WTC11 (cell line): ENCODE results near the gene RALY. TPM values are rescaled to one million over a fixed set of nuclear protein-coding genes. Genes with fewer than 3 reads are reported as not detected.

Source experiments
- ATAC-seq: fragments of 200-7000 bp; cut with Tn5 transposase; 2 replicates; pipeline ENCODE4 v1.10.0; 2021; ENCODE audit warnings: mild to moderate bottlenecking, moderate library complexity
- CTCF ChIA-PET: fragments of 300-600 bp; sonication (Branson Sonifier 250); formaldehyde crosslinking; loops from one replicate; lab custom pipeline; 2021; ENCODE audit warnings: antibody characterized with exemption; lab: Charles Lee
- POLR2A ChIA-PET: fragments of 350-600 bp; sonication (Branson Sonifier 250); formaldehyde crosslinking; loops from one replicate; lab custom pipeline; 2021; ENCODE audit warnings: antibody characterized with exemption; lab: Charles Lee
- DNase-seq: peaks from one replicate; pipeline ENCODE4 v3.0.0; 2021; ENCODE audit warnings: low spot score
- H3K27ac Mint-ChIP-seq: 2 replicates; pipeline ENCODE4 v1.8.0; 2021; ENCODE audit warnings: mixed read lengths
- H3K27me3 Mint-ChIP-seq: 2 replicates; pipeline ENCODE4 v1.8.0; 2021; ENCODE audit warnings: low read depth, mild to moderate bottlenecking, moderate library complexity, mixed read lengths
- H3K36me3 Mint-ChIP-seq: 2 replicates; pipeline ENCODE4 v1.8.0; 2021; ENCODE audit warnings: mixed read lengths
- H3K4me1 Mint-ChIP-seq: 2 replicates; pipeline ENCODE4 v1.8.0; 2022; ENCODE audit warnings: mixed read lengths
- H3K4me3 Mint-ChIP-seq: 2 replicates; pipeline ENCODE4 v1.8.0; 2021; ENCODE audit warnings: mild to moderate bottlenecking, moderate library complexity, mixed read lengths
- H3K9me3 Mint-ChIP-seq: 2 replicates; pipeline ENCODE4 v1.8.0; 2021; ENCODE audit warnings: mixed read lengths
- E2F4 ChIP-seq: sonication (generic); formaldehyde crosslinking; IDR thresholded peaks from 2 replicates; pipeline ENCODE4 v1.8.1; 2022; ENCODE audit warnings: low read depth, mild to moderate bottlenecking, moderate library complexity, missing genetic modification reagents, borderline replicate concordance
- EMX1 ChIP-seq: fragments of 250-450 bp; sonication (Bioruptor Pico); IDR thresholded peaks from 2 replicates; pipeline ENCODE4 v1.8.0; 2021; ENCODE audit warnings: mild to moderate bottlenecking
- GRHL2 ChIP-seq: fragments of 250-450 bp; sonication (Bioruptor Pico); IDR thresholded peaks from 2 replicates; pipeline ENCODE4 v1.8.0; 2022; ENCODE audit warnings: mild to moderate bottlenecking, moderate library complexity; ENCODE audit not compliant: insufficient replicate concordance, severe bottlenecking
- IRF1 ChIP-seq: sonication (generic); formaldehyde crosslinking; IDR thresholded peaks from 2 replicates; pipeline ENCODE4 v1.8.0; 2023; ENCODE audit warnings: missing genetic modification reagents
- JAZF1 ChIP-seq: fragments of 250-450 bp; sonication (Bioruptor Pico); IDR thresholded peaks from 2 replicates; pipeline ENCODE4 v1.9.0; 2021; ENCODE audit warnings: moderate library complexity, mild to moderate bottlenecking, inconsistent platforms
- MAX ChIP-seq: sonication (generic); formaldehyde crosslinking; IDR thresholded peaks from 2 replicates; pipeline ENCODE4 v1.8.0; 2022; ENCODE audit warnings: mild to moderate bottlenecking, missing genetic modification reagents
- NFYB ChIP-seq: sonication (generic); formaldehyde crosslinking; conservative IDR thresholded peaks from 2 replicates; pipeline ENCODE4 v1.8.0; 2022; ENCODE audit warnings: low read depth, missing genetic modification reagents
- NR2C2 ChIP-seq: sonication (generic); formaldehyde crosslinking; IDR thresholded peaks from 2 replicates; pipeline ENCODE4 v1.8.0; 2022; ENCODE audit warnings: mild to moderate bottlenecking, missing genetic modification reagents
- NR3C1 ChIP-seq: sonication (generic); formaldehyde crosslinking; conservative IDR thresholded peaks from 2 replicates; pipeline ENCODE4 v1.8.1; 2023; ENCODE audit warnings: low read depth, mild to moderate bottlenecking, missing genetic modification reagents
- PRDM15 ChIP-seq: sonication (generic); formaldehyde crosslinking; IDR thresholded peaks from 2 replicates; pipeline ENCODE4 v1.8.0; 2022; ENCODE audit warnings: missing genetic modification reagents
- RORB ChIP-seq: fragments of 250-450 bp; sonication (Bioruptor Pico); IDR thresholded peaks from 2 replicates; pipeline ENCODE4 v1.9.0; 2021; ENCODE audit warnings: mild to moderate bottlenecking
- STAT6 ChIP-seq: sonication (generic); formaldehyde crosslinking; conservative IDR thresholded peaks from 2 replicates; pipeline ENCODE4 v1.8.1; 2023; ENCODE audit warnings: mild to moderate bottlenecking, low read depth, missing genetic modification reagents, moderate library complexity
- ZNF219 ChIP-seq: sonication (generic); formaldehyde crosslinking; IDR thresholded peaks from 2 replicates; pipeline ENCODE4 v1.8.0; 2023; ENCODE audit warnings: missing genetic modification reagents, mild to moderate bottlenecking, borderline replicate concordance
- ZNF317 ChIP-seq: sonication (generic); formaldehyde crosslinking; IDR thresholded peaks from 2 replicates; pipeline ENCODE4 v1.8.1; 2023; ENCODE audit warnings: low read depth, mild to moderate bottlenecking, moderate library complexity, missing genetic modification reagents, borderline replicate concordance
- total RNA-seq: library from RNA; stranded (reverse); gene quantifications from 3 replicates; pipeline ENCODE4 v1.2.3, GENCODE V29; 2021
- TF ChIP-seq, protein P1 (sequence below): fragments of 250-450 bp; sonication (Bioruptor Pico); IDR thresholded peaks from 2 replicates; pipeline ENCODE4 v1.9.0; 2021; ENCODE audit warnings: mild to moderate bottlenecking, borderline replicate concordance
- TF ChIP-seq, protein P2 (sequence below): fragments of 250-450 bp; sonication (Bioruptor Pico); IDR thresholded peaks from 2 replicates; pipeline ENCODE4 v1.9.0; 2021; ENCODE audit warnings: mild to moderate bottlenecking

The RALY gene
- total RNA-seq, 1 experiment from 2014 or later: 164 TPM

GRCh38 chr20:34079818-34080217, 86.1 kb downstream of the RALY start:
- DNase-seq (no peak), ATAC-seq (no peak)
- TF ChIP-seq NR3C1 (CRISPR knock-in tag) (no peak), EMX1 (CRISPR knock-in tag) (no peak), NR2C2 (CRISPR knock-in tag) (no peak), JAZF1 (CRISPR knock-in tag) (no peak), ZNF219 (no peak), RORB (CRISPR knock-in tag) (no peak), MAX (CRISPR knock-in tag) (no peak), PRDM15 (no peak), NFYB (CRISPR knock-in tag) (no peak), E2F4 (no peak), ZNF317 (CRISPR knock-in tag) (no peak), IRF1 (CRISPR knock-in tag) (no peak), STAT6 (CRISPR knock-in tag) (no peak), GRHL2 (CRISPR knock-in tag) (no peak)
- TF ChIP-seq, protein P1, sequence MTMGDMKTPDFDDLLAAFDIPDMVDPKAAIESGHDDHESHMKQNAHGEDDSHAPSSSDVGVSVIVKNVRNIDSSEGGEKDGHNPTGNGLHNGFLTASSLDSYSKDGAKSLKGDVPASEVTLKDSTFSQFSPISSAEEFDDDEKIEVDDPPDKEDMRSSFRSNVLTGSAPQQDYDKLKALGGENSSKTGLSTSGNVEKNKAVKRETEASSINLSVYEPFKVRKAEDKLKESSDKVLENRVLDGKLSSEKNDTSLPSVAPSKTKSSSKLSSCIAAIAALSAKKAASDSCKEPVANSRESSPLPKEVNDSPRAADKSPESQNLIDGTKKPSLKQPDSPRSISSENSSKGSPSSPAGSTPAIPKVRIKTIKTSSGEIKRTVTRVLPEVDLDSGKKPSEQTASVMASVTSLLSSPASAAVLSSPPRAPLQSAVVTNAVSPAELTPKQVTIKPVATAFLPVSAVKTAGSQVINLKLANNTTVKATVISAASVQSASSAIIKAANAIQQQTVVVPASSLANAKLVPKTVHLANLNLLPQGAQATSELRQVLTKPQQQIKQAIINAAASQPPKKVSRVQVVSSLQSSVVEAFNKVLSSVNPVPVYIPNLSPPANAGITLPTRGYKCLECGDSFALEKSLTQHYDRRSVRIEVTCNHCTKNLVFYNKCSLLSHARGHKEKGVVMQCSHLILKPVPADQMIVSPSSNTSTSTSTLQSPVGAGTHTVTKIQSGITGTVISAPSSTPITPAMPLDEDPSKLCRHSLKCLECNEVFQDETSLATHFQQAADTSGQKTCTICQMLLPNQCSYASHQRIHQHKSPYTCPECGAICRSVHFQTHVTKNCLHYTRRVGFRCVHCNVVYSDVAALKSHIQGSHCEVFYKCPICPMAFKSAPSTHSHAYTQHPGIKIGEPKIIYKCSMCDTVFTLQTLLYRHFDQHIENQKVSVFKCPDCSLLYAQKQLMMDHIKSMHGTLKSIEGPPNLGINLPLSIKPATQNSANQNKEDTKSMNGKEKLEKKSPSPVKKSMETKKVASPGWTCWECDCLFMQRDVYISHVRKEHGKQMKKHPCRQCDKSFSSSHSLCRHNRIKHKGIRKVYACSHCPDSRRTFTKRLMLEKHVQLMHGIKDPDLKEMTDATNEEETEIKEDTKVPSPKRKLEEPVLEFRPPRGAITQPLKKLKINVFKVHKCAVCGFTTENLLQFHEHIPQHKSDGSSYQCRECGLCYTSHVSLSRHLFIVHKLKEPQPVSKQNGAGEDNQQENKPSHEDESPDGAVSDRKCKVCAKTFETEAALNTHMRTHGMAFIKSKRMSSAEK (CRISPR knock-in tag): no peak
- TF ChIP-seq, protein P2, sequence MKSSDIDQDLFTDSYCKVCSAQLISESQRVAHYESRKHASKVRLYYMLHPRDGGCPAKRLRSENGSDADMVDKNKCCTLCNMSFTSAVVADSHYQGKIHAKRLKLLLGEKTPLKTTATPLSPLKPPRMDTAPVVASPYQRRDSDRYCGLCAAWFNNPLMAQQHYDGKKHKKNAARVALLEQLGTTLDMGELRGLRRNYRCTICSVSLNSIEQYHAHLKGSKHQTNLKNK (CRISPR knock-in tag): no peak
- H3K4me1 Mint-ChIP-seq: no peaks in the 10 kb centered on the region
- H3K4me3 Mint-ChIP-seq: no peak overlapping the region
- no peaks in the 10 kb centered on the region for H3K27me3 Mint-ChIP-seq
- CTCF ChIA-PET: no interaction called here
- H3K9me3 Mint-ChIP-seq: no peaks in the 10 kb centered on the region
- no peak overlapping the region for H3K27ac Mint-ChIP-seq
- H3K36me3 Mint-ChIP-seq: peaks cover 11% of the 10 kb centered on the region; the same call in 1 of the 2 replicates
- POLR2A ChIA-PET: no interaction called here
